OCI-LY7 (cell line): ENCODE measurements around the gene NUDT19. TPM values are rescaled to one million over a fixed set of nuclear protein-coding genes. Genes with fewer than 3 reads are reported as not detected.
"Not testable (repeated sequence)": the region's sequence is repeated elsewhere in the genome, so short reads cannot be mapped to it uniquely, and the experiment has no call there.

Source experiments
- BruUV-seq: library from RNA; stranded (reverse); fragments of 400-500 nt; replicated peaks from 2 replicates; lab custom pipeline; 2021; lab: Mats Ljungman, UMichigan
- CTCF ChIA-PET: fragments of 300-600 bp; sonication (Branson Sonifier 250); formaldehyde crosslinking; loops from one replicate; lab custom pipeline; 2022; ENCODE audit warnings: antibody characterized with exemption; ENCODE audit not compliant: unreplicated experiment; lab: Charles Lee
- POLR2A ChIA-PET: fragments of 300-600 bp; sonication (Branson Sonifier 250); formaldehyde crosslinking; loops from one replicate; lab custom pipeline; 2022; ENCODE audit warnings: antibody characterized with exemption; lab: Charles Lee
- DNase-seq: peaks from one replicate; pipeline ENCODE4 v3.0.0-alpha.2; 2015; ENCODE audit warnings: low spot score
- H2AFZ ChIP-seq: fragments of 200-600 bp; sonication (generic), shearing (Covaris generic); 2 replicates; pipeline ENCODE4 v1.6.1; 2014; ENCODE audit warnings: mild to moderate bottlenecking, antibody characterized with exemption, low read length, moderate library complexity
- H3K27ac ChIP-seq: fragments of 200-600 bp; sonication (generic); 2 replicates; pipeline ENCODE4 v1.5.1; 2014; ENCODE audit warnings: mixed run types, low read depth, mild to moderate bottlenecking, moderate library complexity, low read length, inconsistent platforms; ENCODE audit not compliant: poor library complexity, severe bottlenecking
- H3K36me3 ChIP-seq: fragments of 200-600 bp; sonication (generic); 2 replicates; pipeline ENCODE4 v1.6.1; 2014; ENCODE audit warnings: mild to moderate bottlenecking, antibody characterized with exemption, low read length, moderate library complexity, mixed read lengths; ENCODE audit not compliant: insufficient read depth
- H3K4me1 ChIP-seq: fragments of 200-600 bp; sonication (generic); 2 replicates; pipeline ENCODE4 v1.5.1; 2014; ENCODE audit warnings: mild to moderate bottlenecking, low read length; ENCODE audit not compliant: insufficient read depth, poor library complexity, severe bottlenecking
- H3K4me2 ChIP-seq: fragments of 200-600 bp; sonication (generic); 2 replicates; pipeline ENCODE4 v1.6.1; 2014; ENCODE audit warnings: mild to moderate bottlenecking, low read length
- H3K4me3 ChIP-seq: fragments of 200-600 bp; sonication (generic); 2 replicates; pipeline ENCODE4 v1.5.1; 2014; ENCODE audit warnings: mild to moderate bottlenecking, low read depth, low read length; ENCODE audit not compliant: poor library complexity, severe bottlenecking
- H3K79me2 ChIP-seq: fragments of 200-600 bp; sonication (generic); 2 replicates; pipeline ENCODE4 v1.6.1; 2016; ENCODE audit warnings: low read depth, mild to moderate bottlenecking, low read length, moderate library complexity, mixed read lengths; ENCODE audit not compliant: insufficient read depth
- H3K9me2 ChIP-seq: fragments of 200-600 bp; sonication (generic); 2 replicates; pipeline ENCODE4 v1.6.1; 2016; ENCODE audit warnings: mild to moderate bottlenecking, low read length, mixed read lengths; ENCODE audit not compliant: insufficient read depth
- H3K9me3 ChIP-seq: fragments of 200-600 bp; sonication (generic); 2 replicates; pipeline ENCODE4 v1.6.1; 2014; ENCODE audit warnings: mild to moderate bottlenecking, mixed run types, low read length, mixed read lengths
- H4K20me1 ChIP-seq: fragments of 200-600 bp; sonication (generic); 2 replicates; pipeline ENCODE4 v1.6.1; 2014; ENCODE audit warnings: mild to moderate bottlenecking, antibody characterized with exemption, low read length, moderate library complexity, mixed read lengths; ENCODE audit not compliant: insufficient read depth
- EZH2phosphoT487 ChIP-seq: fragments of 200-600 bp; sonication (generic); IDR thresholded peaks from 2 replicates; pipeline ENCODE4 v1.6.1; 2018; ENCODE audit warnings: low read depth, borderline replicate concordance, mild to moderate bottlenecking, mixed run types, antibody characterized with exemption, low read length, moderate library complexity, mixed read lengths
- intact Hi-C: fragments of 100-400 bp; cut with micrococcal nuclease; formaldehyde crosslinking; loops from one replicate; pipeline ENCODE4 v1.10.0; 2022; ENCODE audit not compliant: unreplicated experiment
- total RNA-seq, 2 experiments: library from RNA; depleted of rRNA in 1 of 2; stranded (reverse); fragments of >200 nt in 1 of 2; shearing (Covaris generic) in 1 of 2; gene quantifications; 2 replicates each; pipeline ENCODE4 v1.2.3, GENCODE V29; 2014 to 2022
- TF ChIP-seq, protein P1 (sequence below): fragments of 200-600 bp; sonication (generic); conservative IDR thresholded peaks from 2 replicates; pipeline ENCODE4 v1.5.1; 2014; ENCODE audit warnings: mild to moderate bottlenecking, antibody characterized with exemption, low read length, moderate library complexity, mixed read lengths

Gene NUDT19
- total RNA-seq, 2 experiments from 2014 or later: 3.4 to 6.8 TPM

DNA sequence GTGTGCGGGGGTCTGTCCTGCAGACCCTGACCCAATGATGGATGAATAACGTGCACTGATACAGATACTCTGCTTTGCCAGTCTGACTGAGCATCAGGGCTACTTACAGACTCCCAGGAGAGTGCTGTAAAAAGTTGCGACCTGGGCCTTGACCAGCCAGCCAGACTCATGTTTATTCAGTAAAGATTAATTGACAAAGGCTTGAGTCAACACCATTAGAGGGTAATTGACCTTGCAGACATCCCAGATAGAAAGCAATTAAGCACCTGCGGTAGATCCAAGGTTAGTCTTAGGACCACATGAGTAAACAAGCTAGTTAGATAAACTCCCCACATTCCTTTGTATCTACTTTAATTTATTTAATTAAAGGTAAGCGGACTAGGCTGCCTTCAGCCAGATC is 10.4 kb downstream of the NUDT19 start:
- Histone ChIP-seq H3K4me1 (no peaks in the 10 kb centered on the region), H3K4me3 (no peak overlapping the region), H3K9me2 (no peaks in the 10 kb centered on the region), H3K27ac (no peak overlapping the region), H4K20me1 (no peaks in the 10 kb centered on the region), H3K4me2 (no peak overlapping the region), H3K79me2 (0 out of 2 replicates have a peak, but pooled peaks cover 3% of the 10 kb centered on the region), H3K36me3 (peaks cover 76% of the 10 kb centered on the region), H2AFZ (no peak overlapping the region), H3K9me3 (peaks cover 23% of the 10 kb centered on the region; the same call in 1 of the 2 replicates)
- TF ChIP-seq, protein P1, sequence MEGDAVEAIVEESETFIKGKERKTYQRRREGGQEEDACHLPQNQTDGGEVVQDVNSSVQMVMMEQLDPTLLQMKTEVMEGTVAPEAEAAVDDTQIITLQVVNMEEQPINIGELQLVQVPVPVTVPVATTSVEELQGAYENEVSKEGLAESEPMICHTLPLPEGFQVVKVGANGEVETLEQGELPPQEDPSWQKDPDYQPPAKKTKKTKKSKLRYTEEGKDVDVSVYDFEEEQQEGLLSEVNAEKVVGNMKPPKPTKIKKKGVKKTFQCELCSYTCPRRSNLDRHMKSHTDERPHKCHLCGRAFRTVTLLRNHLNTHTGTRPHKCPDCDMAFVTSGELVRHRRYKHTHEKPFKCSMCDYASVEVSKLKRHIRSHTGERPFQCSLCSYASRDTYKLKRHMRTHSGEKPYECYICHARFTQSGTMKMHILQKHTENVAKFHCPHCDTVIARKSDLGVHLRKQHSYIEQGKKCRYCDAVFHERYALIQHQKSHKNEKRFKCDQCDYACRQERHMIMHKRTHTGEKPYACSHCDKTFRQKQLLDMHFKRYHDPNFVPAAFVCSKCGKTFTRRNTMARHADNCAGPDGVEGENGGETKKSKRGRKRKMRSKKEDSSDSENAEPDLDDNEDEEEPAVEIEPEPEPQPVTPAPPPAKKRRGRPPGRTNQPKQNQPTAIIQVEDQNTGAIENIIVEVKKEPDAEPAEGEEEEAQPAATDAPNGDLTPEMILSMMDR: no peak
- no peak for TF ChIP-seq EZH2phosphoT487
- CTCF ChIA-PET: no interaction called here
- POLR2A ChIA-PET: no interaction called here
- no TSS peak for BruUV-seq
- intact Hi-C loops: no loop called here
- no peak for DNase-seq

DNA sequence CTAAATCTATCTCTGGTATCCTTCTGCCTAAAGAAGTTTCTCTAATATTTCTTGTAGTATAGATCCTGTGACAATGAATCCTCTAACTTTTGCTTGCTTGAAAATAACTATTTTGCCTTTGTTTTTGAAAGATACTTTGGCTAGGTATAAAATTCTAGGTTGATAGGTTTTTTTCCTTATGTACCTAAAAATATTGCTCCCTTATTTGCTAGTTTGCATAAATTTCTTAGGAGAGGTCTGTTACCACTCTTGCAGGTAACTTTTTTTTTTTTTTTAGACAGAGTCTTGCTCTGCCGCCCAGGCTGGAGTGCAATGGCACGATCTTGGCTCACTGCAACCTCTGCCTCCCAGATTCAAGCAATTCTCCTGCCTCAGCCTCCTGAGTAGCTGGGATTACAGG is 12.4 kb downstream of the NUDT19 start:
- BruUV-seq, H4K20me1 ChIP-seq, H3K4me3 ChIP-seq, H3K9me2 ChIP-seq, CTCF ChIA-PET, H3K4me1 ChIP-seq, H2AFZ ChIP-seq, H3K79me2 ChIP-seq, H3K4me2 ChIP-seq, H3K27ac ChIP-seq, intact Hi-C loops, DNase-seq: not testable (repeated sequence)
- Histone ChIP-seq H3K36me3 (peaks cover 72% of the 10 kb centered on the region), H3K9me3 (peaks cover 23% of the 10 kb centered on the region; the same call in 1 of the 2 replicates)
- POLR2A ChIA-PET: interaction anchor here (0.9 kb wide), 1 partner anchor 418 kb away, joined by 6 read pairs; no protein-coding TSS in a partner anchor

DNA sequence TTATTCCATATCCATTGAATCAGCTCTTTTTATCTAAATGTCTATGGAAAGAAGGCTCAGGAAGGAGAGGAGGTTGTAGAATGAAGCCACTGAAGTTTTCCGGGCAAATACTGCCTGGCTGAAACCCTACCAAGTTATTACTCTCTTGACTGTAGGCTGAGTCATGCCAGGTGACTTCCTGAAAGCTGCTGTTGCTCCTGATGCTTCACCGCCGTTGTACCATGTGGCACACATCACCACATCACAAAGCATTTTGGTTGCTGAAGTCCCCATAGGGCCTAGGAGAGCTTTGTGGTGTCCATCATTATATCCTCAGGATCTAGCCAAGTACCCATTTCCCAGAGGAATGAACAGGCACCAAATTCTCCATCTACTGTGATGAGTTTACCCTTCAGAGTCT is 16.8 kb downstream of the NUDT19 start:
- Histone ChIP-seq H2AFZ (no peak overlapping the region), H3K4me2 (no peak overlapping the region), H3K27ac (no peak overlapping the region), H4K20me1 (no peaks in the 10 kb centered on the region), H3K4me1 (no peaks in the 10 kb centered on the region), H3K79me2 (0 out of 2 replicates have a peak, but pooled peaks cover 3% of the 10 kb centered on the region), H3K36me3 (peaks cover 50% of the 10 kb centered on the region), H3K9me2 (no peaks in the 10 kb centered on the region), H3K4me3 (no peak overlapping the region), H3K9me3 (peaks cover 14% of the 10 kb centered on the region; the same call in 1 of the 2 replicates)
- no peak for DNase-seq
- CTCF ChIA-PET: no interaction called here
- POLR2A ChIA-PET: no interaction called here
- TF ChIP-seq, protein P1: no peak
- no TSS peak for BruUV-seq
- intact Hi-C loops: no loop called here
